Stimulated activated CD4-positive, alpha-beta T cell treated with anti-CD3 and anti-CD28 coated beads, Interleukin-4, amount 100 ng/mL, for 48 hours (primary cell): ENCODE results near the gene SF3A2.

ENCODE experiments used
- DNase-seq, 2 donors: peaks; one replicate each; pipeline ENCODE4 v3.0.0-alpha.2; 2020; ENCODE audit warnings: low read depth in 2 of 2

The SF3A2 gene

DNA sequence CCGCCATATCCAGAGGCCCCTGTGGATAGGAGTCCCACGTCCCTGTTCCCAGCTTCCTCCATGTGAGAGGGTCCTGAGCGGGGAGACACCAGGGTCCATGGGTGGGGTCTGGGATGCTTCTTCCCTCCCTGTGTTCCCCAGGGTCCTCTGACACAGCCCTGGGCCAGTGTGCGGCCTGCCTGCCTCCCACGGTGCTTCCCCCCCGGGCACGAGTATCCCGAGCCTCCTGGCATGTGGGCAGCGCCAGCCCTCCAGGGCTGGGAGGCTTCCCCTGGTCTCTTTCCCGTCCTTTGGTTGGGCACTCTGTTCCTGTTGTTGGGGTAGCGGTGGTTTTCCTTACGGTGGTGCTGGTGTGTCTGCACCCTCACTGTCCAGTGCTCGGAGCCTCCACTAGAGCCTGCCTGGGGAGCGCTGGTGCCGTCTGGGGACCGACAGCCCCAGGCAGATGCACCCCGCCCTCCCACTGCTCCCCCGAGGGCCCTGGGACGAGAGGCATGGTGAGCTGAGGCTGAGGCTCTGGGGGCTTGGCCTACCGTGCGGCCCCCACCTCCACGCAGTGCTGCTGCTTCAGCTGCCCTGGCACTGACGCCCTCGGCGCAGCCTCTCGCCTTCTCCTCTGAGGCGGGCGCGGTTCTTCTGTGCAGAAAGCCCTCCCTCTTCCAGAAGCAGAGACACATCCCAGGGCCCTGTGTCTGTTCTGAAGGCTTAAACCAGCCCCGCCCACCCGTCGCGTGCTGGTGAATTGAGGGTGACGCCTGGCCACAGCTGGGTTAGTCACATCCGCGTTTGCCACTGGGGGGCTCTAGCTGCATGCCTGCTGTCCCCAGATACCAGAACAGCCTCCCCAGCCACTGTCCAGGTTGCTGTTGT is 28.4 kb upstream of the SF3A2 start:
- DNase-seq: no peak

DNA sequence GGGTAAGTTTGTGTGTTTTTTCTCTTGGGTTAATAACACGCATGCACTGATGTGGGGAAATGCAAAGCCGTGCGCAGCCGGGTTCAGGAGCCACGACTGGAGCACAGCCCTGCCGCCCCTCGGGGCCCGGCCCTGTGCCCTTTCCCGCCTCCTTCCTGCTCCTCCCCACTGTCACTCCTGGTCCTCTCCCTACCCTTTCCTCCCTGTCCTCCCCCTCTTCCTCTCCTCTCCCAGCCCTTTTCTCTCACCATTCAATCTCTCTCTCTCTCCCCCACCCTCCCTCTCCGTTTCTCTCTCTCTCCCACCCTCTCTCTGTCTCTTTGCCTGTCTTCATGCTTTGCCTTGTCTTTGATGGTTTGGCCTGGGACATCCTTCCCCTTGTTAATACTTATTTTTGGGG is 27.6 kb upstream of the SF3A2 start:
- DNase-seq: no peak

- DNase-seq: no peak
These were observed 27.2 kb upstream of the SF3A2 start for GRCh38 chr19:2209408-2209807.

- no peak for DNase-seq
These were observed 26.4 kb upstream of the SF3A2 start for GRCh38 chr19:2210206-2210605.

DNA sequence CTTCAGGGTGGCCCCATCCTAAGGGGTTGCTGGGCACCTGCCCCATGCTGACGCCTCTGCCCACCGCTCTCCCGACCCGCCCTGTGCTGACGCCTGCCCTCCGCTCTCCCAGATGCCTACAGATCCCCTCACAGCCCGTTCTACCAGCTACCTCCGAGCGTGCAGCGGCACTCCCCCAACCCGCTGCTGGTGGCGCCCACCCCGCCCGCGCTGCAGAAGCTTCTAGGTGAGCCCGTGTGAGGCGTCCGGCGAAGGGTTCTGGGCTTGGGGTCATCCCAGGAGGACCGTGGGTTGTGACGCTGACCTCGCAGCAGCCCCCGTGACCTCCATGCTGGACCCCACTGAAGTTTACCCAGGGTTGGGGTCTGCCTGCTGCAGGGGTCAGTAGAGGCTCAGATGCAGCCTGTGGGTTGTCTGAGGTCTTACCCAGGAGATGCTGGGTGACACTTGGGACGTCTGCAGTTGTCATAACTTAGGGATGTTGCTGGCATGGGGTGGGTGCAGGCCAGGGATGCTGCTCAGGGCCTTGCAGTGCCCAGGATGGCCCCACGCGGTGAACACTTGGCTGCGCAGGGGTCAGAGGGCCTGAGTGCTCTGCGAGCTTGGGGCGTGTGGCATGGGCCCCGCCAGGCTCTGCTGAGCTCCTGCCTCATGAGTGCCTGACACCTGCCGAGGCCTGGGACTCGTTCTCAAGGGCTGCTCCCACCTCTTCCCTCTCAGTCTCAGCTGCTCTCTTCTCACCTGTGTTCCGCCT is 25.5 kb upstream of the SF3A2 start:
- no peak for DNase-seq

- DNase-seq: no peak
These were observed 23.5 kb upstream of the SF3A2 start for GRCh38 chr19:2212861-2213711.

DNA sequence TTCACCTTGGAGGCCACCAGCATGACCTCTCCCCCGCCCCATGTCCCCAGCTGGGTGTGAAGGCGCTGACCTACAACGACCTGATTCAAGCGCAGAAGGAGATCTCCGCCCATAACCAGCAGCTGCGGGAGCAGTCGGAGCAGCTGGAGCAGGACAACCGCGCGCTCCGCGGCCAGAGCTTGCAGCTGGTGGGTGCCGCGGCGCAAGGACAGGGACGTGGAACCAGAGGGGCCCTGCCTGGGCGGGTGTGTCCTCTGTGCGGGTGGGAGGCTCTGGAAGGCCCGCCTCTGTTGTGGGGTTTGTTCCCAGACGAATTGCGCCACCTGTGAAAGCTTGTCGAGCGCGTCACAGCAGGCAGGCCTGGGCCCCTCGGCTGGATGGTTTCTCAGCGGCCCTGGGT is 22.8 kb upstream of the SF3A2 start:
- no peak for DNase-seq

DNA sequence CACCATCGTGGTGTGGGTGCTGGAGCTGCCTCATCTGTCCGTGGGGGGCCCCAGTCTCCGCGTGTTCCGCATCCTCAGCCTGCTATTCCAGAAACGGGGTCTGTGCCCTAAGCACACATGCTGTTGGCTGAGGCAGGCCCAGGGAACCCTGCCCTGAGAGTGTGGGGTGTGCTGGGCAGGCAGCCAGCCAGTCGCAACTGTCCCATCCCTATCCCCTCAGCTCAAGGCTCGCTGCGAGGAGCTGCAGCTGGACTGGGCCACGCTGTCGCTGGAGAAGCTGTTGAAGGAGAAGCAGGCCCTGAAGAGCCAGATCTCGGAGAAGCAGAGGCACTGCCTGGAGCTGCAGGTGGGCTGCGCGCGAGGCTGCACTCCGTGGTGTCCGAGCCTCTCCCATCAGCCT is 22.4 kb upstream of the SF3A2 start:
- DNase-seq: no peak

- no peak for DNase-seq
These were observed 21.3 kb upstream of the SF3A2 start for GRCh38 chr19:2215281-2215751.

DNA sequence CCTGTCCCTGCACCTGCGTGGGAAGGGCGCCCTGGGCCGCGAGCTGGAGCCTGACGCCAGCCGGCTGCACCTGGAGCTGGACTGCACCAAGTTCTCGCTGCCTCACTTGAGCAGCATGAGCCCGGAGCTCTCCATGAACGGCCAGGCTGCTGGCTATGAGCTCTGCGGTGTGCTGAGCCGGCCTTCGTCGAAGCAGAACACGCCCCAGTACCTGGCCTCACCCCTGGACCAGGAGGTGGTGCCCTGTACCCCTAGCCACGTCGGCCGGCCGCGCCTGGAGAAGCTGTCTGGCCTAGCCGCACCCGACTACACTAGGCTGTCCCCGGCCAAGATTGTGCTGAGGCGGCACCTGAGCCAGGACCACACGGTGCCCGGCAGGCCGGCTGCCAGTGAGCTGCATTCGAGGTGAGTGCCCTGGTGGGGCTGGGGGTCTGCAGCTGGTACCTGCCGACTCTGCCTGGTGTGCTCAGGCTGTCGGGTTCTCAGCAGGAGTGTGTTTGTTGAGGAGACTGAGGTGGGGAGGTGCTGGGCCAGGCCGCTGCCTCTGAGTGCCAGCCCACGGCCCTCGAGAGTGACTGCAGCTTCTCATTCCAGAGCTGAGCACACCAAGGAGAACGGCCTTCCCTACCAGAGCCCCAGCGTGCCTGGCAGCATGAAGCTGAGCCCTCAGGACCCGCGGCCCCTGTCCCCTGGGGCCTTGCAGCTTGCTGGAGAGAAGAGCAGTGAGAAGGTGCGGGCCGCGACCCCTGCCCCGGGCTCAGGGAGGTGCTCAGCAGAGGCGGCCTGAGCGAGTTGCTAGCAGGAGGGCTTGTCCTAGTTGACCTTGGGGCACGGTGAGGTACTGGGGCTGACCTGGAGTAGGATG is 20.0 kb upstream of the SF3A2 start:
- DNase-seq: no peak

GRCh38 chr19:2217591-2217990 is 19.0 kb upstream of the SF3A2 start:
- DNase-seq: no peak

DNA sequence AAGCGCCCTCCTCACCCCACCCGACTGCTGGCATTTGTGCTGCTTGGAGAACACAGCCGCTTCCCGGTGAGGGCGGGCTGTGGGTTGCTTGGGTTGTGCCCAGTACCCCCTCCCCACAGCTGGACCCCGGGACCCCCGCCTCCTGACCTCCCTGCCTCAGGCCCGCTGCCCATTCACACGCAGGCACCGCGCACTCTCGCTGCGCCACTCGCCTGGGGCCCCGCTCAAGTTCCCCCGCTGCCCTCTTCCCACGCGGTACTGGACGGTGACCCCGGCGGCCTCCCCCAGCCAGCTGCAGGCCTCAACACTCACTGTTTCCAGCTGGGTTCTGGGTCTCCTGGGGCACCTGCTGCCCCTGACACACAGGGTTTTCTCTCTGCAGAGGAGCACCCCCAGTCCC is 16.9 kb upstream of the SF3A2 start:
- DNase-seq: no peak

GRCh38 chr19:2221250-2221831 is 15.3 kb upstream of the SF3A2 start:
- no peak for DNase-seq

DNA sequence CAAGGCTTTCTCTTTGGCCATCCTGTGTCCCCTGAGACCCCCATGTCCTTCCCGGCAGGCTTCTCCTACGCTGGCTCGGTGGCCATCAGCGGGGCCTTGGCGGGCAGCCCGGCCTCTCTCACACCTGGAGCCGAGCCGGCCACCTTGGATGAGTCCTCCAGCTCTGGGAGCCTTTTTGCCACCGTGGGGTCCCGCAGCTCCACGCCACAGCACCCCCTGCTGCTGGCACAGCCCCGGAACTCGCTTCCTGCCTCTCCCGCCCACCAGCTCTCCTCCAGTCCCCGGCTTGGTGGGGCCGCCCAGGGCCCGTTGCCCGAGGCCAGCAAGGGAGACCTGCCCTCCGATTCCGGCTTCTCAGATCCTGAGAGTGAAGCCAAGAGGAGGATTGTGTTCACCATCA is 14.7 kb upstream of the SF3A2 start:
- no peak for DNase-seq

GRCh38 chr19:2223391-2223790 is 13.2 kb upstream of the SF3A2 start:
- no peak for DNase-seq

- no peak for DNase-seq
These were observed 12.7 kb upstream of the SF3A2 start for GRCh38 chr19:2223959-2224358.

DNA sequence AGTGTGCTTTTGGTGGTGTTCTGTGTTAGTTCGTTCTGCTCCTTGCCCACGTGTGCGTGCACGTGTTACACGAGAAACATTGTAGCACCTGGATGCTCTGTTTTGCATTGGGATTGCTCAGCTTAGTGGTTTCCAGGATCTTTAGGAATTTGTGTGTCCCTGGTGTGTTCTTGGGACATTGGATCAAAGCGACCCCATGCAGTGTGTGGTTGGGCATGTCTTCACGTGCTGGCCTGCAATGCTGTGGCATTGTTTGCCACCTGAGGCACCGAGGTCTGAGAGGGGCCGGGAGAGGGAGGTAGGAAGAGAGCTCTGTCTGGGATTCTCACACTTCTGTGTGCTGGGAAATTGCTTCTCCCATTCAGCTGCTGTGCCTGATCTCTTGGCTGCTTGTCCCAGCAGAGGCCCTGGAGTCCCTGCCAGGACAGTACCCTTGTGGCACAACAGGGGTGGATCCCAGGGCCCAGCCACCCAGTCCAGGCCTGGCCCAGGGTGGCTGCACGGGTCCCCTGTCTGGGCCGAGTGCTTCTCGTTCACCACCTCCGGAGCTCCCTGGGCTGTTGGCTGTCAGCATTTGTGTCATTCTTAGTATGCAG is 11.8 kb upstream of the SF3A2 start:
- DNase-seq: no peak

- no peak for DNase-seq
These were observed 11.1 kb upstream of the SF3A2 start for GRCh38 chr19:2225415-2226050.

DNA sequence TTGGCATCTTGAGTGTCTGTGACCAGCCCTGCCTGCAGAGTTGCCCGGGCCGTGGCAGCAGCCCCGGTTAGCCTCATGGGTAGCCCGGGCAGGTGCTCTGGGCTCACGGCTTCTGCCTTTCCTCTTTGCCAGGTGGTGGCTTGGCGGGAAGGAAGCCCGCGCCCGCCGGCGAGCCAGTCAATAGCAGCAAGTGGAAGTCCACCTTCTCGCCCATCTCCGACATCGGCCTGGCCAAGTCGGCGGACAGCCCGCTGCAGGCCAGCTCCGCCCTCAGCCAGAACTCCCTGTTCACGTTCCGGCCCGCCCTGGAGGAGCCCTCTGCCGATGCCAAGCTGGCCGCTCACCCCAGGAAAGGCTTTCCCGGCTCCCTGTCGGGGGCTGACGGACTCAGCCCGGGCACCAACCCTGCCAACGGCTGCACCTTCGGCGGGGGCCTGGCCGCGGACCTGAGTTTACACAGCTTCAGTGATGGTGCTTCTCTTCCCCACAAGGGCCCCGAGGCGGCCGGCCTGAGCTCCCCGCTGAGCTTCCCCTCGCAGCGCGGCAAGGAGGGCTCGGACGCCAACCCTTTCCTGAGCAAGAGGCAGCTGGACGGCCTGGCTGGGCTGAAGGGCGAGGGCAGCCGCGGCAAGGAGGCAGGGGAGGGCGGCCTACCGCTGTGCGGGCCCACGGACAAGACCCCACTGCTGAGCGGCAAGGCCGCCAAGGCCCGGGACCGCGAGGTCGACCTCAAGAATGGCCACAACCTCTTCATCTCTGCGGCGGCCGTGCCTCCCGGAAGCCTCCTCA is 10.4 kb upstream of the SF3A2 start:
- no peak for DNase-seq
